Sigmoid colon (tissue), 7 donors: ENCODE measurements around the gene TSEN15. TPM values are rescaled to one million over a fixed set of nuclear protein-coding genes. Genes with fewer than 3 reads are reported as not detected.

Source experiments
- DNase-seq: peaks from one replicate; pipeline ENCODE4 v3.0.0-alpha.2; 2019
- H3K27ac ChIP-seq, 4 donors: fragments of 200-600 bp; sonication (generic); one replicate each; pipeline ENCODE4 v1.5.1; 2016 to 2019; ENCODE audit warnings: mild to moderate bottlenecking in 1 of 4
- H3K27me3 ChIP-seq, 3 donors: fragments of 200-600 bp; sonication (generic); one replicate each; pipeline ENCODE4 v1.5.1; 2019; ENCODE audit warnings: mild to moderate bottlenecking in 1 of 3
- H3K36me3 ChIP-seq, 4 donors: fragments of 200-600 bp; sonication (generic); one replicate each; pipeline ENCODE4 v1.5.1; 2016 to 2019
- H3K4me1 ChIP-seq, 4 donors: fragments of 200-600 bp; sonication (generic); one replicate each; pipeline ENCODE4 v1.5.1; 2017 to 2019
- H3K4me3 ChIP-seq, 4 donors: fragments of 200-600 bp; sonication (generic); one replicate each; pipeline ENCODE4 v1.5.1; 2017 to 2019; ENCODE audit warnings: mild to moderate bottlenecking in 2 of 4, moderate library complexity in 1 of 4
- H3K9me3 ChIP-seq, 4 donors: fragments of 200-600 bp in 3 of 4; sonication (generic) in 3 of 4; one replicate each; pipeline versions ENCODE4 v1.5.1 to v1.6.1; 2013 to 2019
- CTCF ChIP-seq, 4 experiments: fragments of 450-650 bp in 3 of 4; fragments of 200-600 bp in 1 of 4; IDR thresholded peaks; one replicate each; pipeline ENCODE4 v1.5.1; 2016 to 2019; ENCODE audit warnings: antibody characterized with exemption in 4 of 4, mild to moderate bottlenecking in 3 of 4, moderate library complexity in 2 of 4
- EP300 ChIP-seq, 4 donors: sonication (generic); formaldehyde crosslinking; IDR thresholded peaks; one replicate each; pipeline ENCODE4 v1.6.1; 2017; ENCODE audit warnings: antibody characterized with exemption in 4 of 4
- POLR2A ChIP-seq, 2 donors: fragments of 450-650 bp; IDR thresholded peaks; one replicate each; pipeline ENCODE4 v1.6.1; 2016; ENCODE audit warnings: antibody characterized with exemption in 2 of 2, mild to moderate bottlenecking in 2 of 2, moderate library complexity in 2 of 2
- POLR2AphosphoS5 ChIP-seq, 4 donors: sonication (generic); formaldehyde crosslinking; IDR thresholded peaks; one replicate each; pipeline ENCODE4 v1.6.1; 2017; ENCODE audit warnings: antibody characterized with exemption in 4 of 4
- WGBS, 2 donors: extraction: QIAGEN DNeasy Blood & Tissue Kit; methylation state at CpG; one replicate each; pipeline ENCODE4 v1.1.7; 2013; 5-methylcytosine and 5-hydroxymethylcytosine counted together
- intact Hi-C: fragments of 100-400 bp; cut with DNase I; formaldehyde crosslinking; loops from one replicate; pipeline ENCODE4 v1.15.1; 2023
- polyA plus RNA-seq, 3 donors: library from polyadenylated mRNA; stranded (reverse); fragments of 200-250 nt; gene quantifications; one replicate each; pipeline ENCODE4 v1.2.3, GENCODE V29; 2013
- total RNA-seq, 4 donors: library from RNA; depleted of rRNA; stranded (reverse); fragments of >200 nt; gene quantifications; one replicate each; pipeline ENCODE4 v1.1.0, GENCODE V29; 2016
- donor health status: healthy with polysubstance abuse.
- donor health status: Bipolar disorder and iron deficiency.
- donor health status: healthy.

TSEN15 gene
- total and polyA plus RNA-seq, 7 donors, result 8.4 to 56.4 (median 29.4) TPM

- Histone ChIP-seq H3K27ac (peak overlapping the region in 2 of 4 donors; percentile 44 to 56), H3K27me3 (no peaks in the 10 kb centered on the region), H3K4me3 (no peak overlapping the region), H3K4me1 (peaks cover 0 to 57% (median 42%) of the 10 kb centered on the region in 4 donors), H3K36me3 (no peaks in the 10 kb centered on the region), H3K9me3 (no peaks in the 10 kb centered on the region)
- intact Hi-C loops, result no loop called here
- DNase-seq, result no peak
- 61 to 74% methylated on average over 6 of the region's 6 CpGs for WGBS, 2 donors
- TF ChIP-seq POLR2A (IDR thresholded peaks at IDR 0.05), result no peak
- TF ChIP-seq POLR2AphosphoS5 (IDR thresholded peaks at IDR 0.05), result no peak
- TF ChIP-seq EP300 (IDR thresholded peaks at IDR 0.05), result no peak
- TF ChIP-seq CTCF (IDR thresholded peaks at IDR 0.05), result no peak
Measured at GRCh38 chr1:184027826-184028695, 23.5 kb upstream of the TSEN15 start.

GRCh38 chr1:184028854-184029623 is 22.5 kb upstream of the TSEN15 start:
- intact Hi-C loops, result no loop called here
- H3K27me3 ChIP-seq, result no peaks in the 10 kb centered on the region
- WGBS, 2 donors, result 82 to 84% methylated on average over 5 of the region's 5 CpGs

GRCh38 chr1:184030433-184031091 is 21.0 kb upstream of the TSEN15 start:
- Histone ChIP-seq H3K4me1 (peaks cover 0 to 36% (median 17%) of the 10 kb centered on the region in 4 donors), H3K9me3 (no peaks in the 10 kb centered on the region), H3K4me3 (no peak overlapping the region), H3K36me3 (no peaks in the 10 kb centered on the region), H3K27me3 (no peaks in the 10 kb centered on the region), H3K27ac (no peak overlapping the region)
- no peak for TF ChIP-seq POLR2AphosphoS5 (IDR thresholded peaks at IDR 0.05)
- no peak for TF ChIP-seq CTCF (IDR thresholded peaks at IDR 0.05)
- TF ChIP-seq POLR2A (IDR thresholded peaks at IDR 0.05), result no peak
- TF ChIP-seq EP300 (IDR thresholded peaks at IDR 0.05), result no peak
- DNase-seq, result no peak
- intact Hi-C loops, result loop anchor here (10.0 kb wide), 1 partner anchor 386 kb away; no protein-coding TSS in a partner anchor
- 66 to 81% methylated on average over 2 of the region's 2 CpGs for WGBS, 2 donors

More at GRCh38 chr1:184028854-184029623, 22.5 kb upstream of the TSEN15 start:
- no peak for TF ChIP-seq CTCF (IDR thresholded peaks at IDR 0.05)
- TF ChIP-seq EP300 (IDR thresholded peaks at IDR 0.05), result no peak
- no peak for TF ChIP-seq POLR2AphosphoS5 (IDR thresholded peaks at IDR 0.05)
- no peak for TF ChIP-seq POLR2A (IDR thresholded peaks at IDR 0.05)
- no peak overlapping the region for H3K4me3 ChIP-seq
- no peaks in the 10 kb centered on the region for H3K9me3 ChIP-seq
- DNase-seq, result no peak
- peak overlapping the region in 1 of 4 donors; percentile 56 for H3K27ac ChIP-seq
- peaks cover 0 to 47% (median 32%) of the 10 kb centered on the region in 4 donors for H3K4me1 ChIP-seq
- H3K36me3 ChIP-seq, result no peaks in the 10 kb centered on the region

- Histone ChIP-seq H3K27ac (no peak overlapping the region), H3K4me1 (peaks cover 0 to 36% (median 15%) of the 10 kb centered on the region in 4 donors), H3K27me3 (no peaks in the 10 kb centered on the region), H3K4me3 (no peak overlapping the region), H3K9me3 (no peaks in the 10 kb centered on the region), H3K36me3 (no peaks in the 10 kb centered on the region)
- no peak for TF ChIP-seq POLR2A (IDR thresholded peaks at IDR 0.05)
- TF ChIP-seq POLR2AphosphoS5 (IDR thresholded peaks at IDR 0.05), result no peak
- TF ChIP-seq EP300 (IDR thresholded peaks at IDR 0.05), result no peak
- no peak for TF ChIP-seq CTCF (IDR thresholded peaks at IDR 0.05)
- no peak for DNase-seq
- intact Hi-C loops, result loop anchor here (10.0 kb wide), 1 partner anchor 386 kb away; no protein-coding TSS in a partner anchor
- 84 to 85% methylated on average over 1 of the region's 1 CpG for WGBS, 2 donors
Measured at GRCh38 chr1:184031092-184031408, 20.5 kb upstream of the TSEN15 start.
